KG1 (cell line): ENCODE data around the gene MAPK8IP1.
A peak's percentile ranks its signal among the peaks of the same experiment; 100 is the strongest.

Experiments
- DNase-seq: peaks from one replicate; lab custom pipeline; 2025; lab: John Stamatoyannopoulos, UW

Gene MAPK8IP1

DNA sequence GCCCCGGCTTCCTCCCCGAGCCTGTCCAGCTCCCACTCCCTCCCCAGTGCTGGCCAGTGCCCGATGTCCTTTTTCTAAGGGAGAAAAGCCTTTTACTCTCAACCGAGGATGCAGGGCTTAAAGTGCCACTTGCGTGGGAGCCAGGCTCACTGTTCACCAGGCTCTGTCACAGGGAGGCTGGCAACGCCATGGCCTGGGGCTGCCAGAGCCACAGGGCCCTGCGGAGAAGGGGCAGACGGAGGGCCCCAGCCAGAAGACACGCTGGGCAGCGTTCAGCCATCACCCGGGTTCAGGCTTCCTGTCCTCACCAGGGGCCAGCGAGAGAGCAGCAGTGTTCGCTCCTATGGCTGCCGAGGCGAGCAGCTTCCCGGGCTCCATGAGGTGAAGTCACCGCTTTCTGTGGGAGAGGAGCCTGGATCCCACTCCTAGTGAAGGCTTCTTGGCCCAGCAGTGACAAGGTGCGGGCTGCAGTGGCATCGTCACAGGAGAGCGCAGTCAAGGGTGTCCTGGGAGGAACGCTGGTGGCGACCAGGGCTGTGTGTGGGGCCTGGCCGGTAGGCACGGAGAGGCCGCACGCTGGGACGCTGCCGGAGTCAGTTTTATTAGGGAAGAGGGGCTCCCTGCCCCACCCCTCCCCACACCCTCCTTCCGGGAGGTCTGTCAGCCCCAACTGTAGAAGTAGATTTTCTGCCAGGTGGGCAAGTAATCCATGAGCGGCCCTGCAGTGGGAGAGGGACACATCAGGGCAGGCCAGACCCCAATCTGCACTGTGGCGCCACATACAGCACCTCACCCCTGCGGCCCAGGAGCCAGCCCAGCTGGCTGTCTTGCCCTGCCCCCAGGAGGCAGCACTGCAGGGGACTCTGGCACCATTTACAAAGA lies 24.4 kb downstream of the MAPK8IP1 start:
- no peak for DNase-seq

DNA sequence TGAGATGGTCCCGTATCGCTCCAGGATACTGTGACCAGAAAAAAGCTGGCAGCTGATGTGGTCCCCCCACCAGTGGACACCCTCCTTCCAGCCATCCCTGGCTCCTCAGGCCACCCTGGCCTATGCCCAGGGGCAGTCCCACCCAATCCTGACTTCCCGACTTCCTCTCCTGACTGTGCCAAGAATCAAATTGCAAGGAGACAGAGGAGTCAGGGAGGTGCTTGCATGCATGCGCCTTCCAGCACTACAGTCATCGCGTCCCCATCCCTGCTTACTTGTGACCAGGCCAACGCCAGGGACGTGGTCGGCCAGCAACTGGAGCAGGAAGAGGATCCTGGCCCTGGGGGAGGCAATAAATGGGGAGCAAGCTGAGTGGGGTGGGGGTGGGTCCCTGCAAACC lies 25.2 kb downstream of the MAPK8IP1 start:
- no peak for DNase-seq

DNA sequence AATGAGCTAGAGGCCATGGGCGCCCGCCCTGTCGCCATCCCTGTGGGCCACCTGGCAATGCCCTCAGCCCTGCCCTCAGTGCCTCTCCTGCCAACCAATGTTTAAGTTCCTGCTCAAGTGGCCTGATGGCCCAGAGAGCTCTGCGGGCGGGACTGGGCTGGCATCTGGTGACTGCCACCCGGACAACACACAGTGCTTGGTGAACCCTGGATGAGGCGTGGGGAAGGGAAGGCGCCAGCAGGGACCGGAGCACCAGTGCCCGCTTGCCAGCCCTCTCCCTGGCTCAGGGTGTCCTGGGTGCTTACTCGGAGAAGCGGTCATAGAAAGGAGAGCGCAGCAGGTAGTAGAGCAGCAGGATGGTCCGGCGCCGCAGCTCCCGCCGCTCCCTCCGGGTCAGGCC lies 28.1 kb downstream of the MAPK8IP1 start:
- DNase-seq, result no peak

DNA sequence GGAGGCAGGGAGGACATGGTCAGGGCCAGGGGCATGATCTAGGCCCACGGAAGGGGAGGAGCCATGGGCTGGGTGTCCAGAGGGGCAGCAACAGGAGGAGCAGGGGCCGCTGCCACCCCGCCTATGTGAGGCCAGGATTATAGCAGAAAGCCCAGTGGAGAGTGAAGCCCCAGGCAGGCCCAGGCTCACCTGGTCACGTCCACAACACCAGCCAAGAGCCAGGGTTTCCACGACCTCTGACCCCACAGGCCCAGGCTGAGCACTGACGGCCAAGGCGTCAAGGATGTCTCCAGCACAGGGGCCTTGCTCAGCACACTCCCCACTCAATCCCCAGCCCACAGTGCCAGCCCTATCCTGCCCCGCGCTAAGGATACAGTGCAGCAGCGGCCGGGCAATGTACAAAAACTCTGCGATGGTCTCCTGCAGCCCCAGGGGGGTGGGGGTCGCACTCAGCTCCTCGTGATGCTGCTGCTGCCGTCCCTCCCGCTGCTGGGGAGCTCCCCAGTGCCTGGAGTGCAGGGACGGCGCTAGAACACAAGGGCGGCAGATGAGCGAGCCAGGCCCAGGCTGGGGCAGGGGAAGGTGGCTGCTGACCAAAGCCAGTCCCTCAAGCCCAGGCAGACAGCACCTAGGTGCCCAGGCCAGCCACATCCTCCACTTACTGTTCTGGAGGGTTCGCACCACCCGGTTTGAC lies 28.6 kb downstream of the MAPK8IP1 start:
- DNase-seq, result no peak

DNA sequence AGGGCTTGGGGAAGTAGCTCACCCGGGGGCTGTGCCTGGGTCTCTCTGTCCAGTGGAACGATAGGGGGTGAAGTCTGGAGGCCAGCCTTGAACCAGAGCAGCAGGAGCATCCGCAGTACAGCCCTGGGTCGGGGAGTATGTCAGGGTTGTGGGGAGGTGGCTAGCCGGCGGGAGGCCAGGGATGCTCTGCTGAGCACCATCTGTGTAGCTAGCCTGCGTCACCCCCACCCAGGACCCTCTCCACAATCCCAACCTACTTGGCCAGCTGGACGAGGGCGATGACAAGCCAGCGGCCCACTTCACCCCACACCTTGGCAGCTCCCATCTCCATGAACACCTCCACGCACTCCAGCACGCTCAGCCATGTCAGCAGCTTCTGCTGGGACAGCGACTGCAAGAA lies 30.0 kb downstream of the MAPK8IP1 start:
- DNase-seq, result no peak

DNA sequence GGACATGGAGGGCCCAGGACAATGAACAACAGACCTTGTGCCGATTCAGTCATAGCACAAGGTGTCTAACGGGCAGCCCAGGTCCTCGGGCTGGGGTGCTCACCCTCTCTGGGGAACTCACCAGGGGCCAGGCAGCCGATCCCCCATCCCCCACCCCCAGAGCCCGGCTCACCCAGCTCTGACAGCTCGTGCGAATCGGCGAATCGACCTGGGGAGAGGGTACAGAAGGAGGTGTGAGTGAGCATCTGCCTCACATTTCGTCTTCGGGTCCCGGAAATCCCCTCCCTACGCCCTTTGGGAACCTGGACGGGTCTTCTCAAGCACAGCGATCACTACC lies 31.8 kb downstream of the MAPK8IP1 start:
- DNase-seq, result no peak

DNA sequence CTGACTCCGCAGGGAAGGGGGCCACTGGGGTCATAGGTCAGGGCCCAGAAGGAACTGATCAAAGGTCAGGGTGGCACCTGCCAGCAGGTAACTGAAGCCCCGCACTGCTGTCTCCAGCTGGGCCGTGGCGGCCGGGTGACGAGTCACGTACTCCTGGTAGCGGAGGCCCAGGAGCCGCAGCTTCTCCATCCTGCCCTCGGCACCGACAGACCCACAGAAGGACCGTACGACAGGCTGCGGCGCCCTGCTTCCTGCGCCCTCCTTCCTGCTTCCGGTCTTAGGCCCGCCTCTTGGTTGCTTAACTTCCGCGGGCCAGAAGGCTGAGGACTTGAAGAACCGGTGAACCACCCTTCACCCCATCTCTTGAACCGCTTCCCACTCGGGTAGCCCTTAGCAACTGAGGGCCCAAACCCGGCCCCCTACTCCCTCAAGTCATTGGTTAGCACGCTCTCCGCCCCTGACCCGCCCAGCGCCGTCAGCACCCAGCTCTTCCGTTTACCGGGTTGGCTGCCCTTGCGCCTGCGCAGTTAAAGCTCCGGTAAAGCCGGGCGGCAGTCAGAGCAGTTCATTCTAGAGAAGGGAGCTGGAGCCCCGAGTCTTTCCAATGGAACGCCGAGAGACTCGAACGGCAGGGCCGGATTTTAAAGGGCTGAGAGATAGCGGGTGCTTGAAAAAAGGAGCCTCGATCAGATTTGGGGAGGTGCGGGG lies 32.3 kb downstream of the MAPK8IP1 start, which contains the start of gene PEX16:
TSS of gene PEX16 (minus strand) at position 255 of the 708 bp plus-strand sequence. CDS start at position 189, 66 bp downstream.
- peak; percentile 87 for DNase-seq

DNA sequence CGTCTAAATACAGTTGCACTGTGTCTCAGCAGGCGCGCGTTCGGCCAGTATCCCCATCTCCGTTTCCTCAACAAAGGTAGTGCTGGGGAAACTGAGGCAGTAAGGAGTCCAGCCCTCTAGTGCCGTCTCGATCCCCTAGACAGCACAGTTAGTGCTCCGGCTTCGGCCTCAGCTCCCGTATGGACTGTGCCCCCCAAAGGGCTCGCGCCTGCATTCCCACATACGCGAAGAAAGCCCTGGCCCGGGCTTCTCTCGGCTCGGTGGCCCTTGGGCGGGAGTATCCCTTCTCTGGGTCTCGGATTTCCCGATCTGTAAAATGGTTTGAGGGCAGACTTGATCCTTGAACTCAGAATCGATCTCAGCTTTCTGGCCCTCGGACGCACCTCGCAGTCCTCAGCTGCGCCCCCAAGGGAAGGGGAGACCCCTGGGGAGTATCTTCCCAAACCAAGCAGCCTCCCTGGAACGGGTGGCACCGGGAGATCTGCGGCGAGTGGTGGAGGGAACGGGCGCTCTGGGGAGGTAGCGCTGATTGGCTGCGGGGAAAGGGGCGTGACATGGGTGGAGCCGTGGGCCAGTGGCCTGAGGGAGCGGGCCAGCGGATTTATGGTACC lies 33.0 kb downstream of the MAPK8IP1 start:
- DNase-seq, result peak; percentile 37

DNA sequence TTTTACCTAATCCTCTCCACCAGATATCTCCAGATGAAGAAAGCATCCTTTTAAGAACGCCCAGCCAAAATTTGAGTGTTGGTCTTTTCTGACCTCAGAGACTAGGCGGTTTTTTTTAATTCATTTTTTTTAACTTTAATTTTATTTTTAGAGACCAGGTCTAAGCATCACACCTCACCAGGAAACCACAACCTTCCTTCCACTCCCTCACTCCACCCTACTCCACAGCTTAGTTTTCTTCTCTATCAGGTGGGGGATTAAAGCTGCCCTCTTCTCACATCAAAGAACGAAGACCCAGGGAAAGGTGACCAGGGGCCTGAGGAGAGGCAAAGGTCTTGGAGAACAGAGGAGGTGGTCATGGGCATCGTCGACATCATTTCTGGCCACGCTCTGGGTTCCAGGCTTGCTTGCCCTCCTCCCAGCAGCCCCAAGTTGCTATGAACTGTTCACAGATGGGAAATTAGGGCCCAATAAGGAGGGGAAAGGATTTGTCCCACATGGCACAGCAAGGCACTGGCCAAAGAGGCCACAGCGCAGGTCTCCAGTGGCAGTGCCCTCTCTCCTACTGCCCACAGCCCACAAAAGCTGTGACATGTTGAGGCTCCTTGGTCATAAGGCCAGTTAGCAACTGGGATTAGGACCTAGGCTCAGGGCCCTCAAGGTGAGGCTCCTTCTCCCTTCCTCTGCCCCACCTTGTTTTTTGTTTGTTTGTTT lies 33.7 kb downstream of the MAPK8IP1 start:
- DNase-seq, result no peak

DNA sequence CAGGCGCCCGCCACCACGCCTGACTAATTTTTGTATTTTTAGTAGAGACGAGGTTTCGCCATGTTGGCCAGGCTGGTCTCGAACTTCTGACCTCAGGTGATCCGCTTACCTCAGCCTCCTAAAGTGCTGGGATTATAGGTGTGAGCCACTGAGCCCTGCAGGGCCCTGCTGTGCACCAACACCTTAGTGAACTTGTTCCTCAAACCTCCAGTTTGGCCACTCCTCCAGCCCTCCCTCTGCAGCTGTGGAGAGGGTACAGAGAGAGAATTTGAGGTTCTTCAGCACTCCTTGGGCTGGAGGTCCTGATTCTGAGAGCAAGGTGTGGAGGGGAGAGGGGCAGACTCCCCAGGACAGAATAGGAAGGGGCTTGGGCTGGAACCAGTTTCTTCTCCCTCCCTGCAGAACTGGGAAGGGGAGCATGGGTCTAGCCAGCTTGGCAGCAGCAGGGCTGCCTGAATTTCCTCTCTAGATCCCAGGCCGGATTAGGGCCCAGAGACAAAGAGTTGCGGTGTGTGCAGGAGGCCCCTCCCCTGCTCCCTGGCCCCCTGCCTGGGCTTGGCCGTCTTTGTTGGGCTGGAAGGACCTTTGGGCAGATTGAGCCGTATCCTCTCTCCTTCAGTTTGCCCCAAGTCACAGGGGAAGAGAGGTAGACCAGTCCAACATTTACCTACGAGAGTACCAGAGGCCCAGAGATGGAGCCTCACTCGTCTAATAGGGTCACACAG lies 34.5 kb downstream of the MAPK8IP1 start:
- DNase-seq, result no peak

DNA sequence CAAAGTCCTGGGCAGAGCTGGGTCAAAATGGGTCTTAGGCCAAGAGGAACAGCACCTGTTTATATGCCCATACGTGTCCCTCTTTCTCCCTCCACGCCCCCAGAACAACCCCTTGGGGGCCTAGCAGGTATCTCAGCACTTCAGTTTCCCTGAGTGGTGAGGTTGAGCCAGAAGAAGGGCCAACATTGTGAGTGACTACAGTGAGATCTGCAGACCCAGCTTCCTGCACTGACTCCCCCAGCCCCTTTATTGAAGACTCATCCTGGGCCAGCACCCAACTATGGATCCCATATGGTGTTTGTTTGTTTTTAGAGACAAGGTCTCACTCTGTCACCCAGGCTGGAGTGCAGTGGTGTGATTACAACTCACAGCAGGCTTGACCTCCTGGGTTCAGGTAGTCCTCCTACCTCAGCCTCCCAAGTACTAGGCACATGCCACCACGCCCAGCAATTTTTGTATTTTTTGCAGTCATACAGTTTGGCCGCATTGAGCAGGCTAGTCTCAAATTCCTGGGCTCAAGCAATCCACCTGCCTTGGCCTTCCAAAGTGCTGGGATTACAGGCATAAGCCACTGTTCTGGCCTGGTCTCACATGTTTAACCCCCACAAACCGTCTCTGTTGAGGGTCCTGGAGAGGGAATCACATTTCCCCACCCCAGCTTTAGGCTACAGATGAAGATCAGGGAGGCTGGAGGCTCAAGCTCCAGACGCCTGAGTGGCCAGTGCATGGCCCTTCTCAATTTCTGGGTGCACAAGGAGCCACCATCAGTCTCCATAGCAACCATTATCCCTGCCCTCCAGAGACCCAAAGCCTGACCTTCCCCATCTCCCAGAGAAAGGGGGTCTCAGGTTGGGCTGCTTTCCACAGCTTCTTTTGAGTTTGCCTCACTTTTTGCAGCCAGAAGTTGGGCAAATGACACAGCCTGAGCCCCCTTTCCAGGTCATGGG lies 35.4 kb downstream of the MAPK8IP1 start:
- no peak for DNase-seq

DNA sequence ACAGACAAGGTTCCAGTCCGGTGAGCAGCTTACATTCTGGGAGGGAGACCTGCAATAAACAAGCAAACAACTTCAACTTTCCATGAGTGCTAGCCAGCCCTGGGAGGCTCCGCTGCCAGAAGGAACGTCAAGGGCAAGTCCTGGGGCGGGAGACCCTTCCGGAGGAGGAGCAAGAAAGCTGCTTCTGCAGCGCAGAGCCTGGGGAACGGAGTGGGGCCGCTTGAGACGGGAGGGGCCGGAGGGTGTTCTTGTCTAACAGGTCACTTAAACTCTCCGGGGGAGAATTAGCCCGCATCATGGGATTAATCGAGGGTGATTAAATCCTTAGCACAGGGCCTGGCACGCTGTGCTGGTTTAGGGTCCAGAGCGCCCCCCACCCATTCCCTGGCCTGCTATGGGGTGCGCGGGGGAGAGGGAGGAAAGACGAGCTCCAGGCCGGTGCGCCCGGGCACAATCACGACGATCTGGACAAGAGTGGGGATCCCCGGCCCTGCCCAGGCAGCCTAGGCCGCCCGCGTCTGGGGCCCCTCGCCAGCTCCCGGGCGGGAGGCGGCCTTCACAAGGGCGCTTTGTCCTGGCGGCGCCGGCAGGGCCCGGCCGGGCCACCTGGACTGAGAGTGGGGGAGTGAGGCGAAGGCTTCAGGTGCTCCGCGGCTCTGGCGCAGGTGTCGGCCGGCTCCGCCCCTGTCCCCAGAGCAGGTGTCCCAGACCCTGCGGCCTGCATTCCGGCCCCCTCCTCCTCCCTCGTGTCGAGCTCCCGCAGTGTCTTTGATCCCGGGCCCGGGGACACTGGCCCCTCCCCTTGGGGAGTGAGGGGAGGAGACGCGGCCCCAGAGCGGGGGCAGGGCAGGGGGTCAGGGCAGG lies 36.3 kb downstream of the MAPK8IP1 start:
- DNase-seq, result no peak

DNA sequence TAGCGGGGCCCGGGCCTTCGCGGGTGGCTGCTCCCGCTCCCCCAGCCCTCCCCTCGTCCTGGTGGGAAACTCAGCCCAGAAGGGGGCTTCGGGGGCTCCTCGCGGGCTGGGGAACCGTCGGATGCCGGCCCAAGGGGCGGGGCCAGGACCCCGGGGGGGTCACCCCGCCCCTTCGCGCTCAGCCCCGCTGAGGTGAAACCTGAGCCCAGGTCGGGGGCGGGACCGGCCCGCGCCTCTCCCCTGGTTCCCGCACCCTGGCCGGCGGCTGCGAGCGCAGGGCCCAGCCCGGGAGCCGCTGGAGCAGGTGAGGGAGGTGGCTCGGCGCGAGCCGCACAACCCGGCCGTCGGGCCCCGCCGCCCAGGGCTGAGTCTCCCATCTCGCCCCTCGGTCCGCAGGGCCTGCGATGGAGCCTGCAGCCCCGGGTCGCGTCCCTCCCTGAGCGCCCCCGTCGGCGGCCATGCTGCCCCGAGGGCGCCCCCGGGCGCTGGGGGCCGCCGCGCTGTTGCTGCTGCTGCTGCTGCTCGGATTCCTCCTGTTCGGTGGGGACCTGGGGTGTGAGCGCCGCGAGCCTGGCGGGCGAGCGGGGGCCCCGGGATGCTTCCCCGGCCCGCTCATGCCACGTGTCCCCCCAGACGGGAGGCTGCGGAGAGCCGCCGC lies 37.1 kb downstream of the MAPK8IP1 start, which contains the start of gene LARGE2:
TSS of gene LARGE2 (plus strand) at position 232 of the 658 bp plus-strand sequence. CDS start at position 459, 227 bp downstream.
- no peak for DNase-seq

DNA sequence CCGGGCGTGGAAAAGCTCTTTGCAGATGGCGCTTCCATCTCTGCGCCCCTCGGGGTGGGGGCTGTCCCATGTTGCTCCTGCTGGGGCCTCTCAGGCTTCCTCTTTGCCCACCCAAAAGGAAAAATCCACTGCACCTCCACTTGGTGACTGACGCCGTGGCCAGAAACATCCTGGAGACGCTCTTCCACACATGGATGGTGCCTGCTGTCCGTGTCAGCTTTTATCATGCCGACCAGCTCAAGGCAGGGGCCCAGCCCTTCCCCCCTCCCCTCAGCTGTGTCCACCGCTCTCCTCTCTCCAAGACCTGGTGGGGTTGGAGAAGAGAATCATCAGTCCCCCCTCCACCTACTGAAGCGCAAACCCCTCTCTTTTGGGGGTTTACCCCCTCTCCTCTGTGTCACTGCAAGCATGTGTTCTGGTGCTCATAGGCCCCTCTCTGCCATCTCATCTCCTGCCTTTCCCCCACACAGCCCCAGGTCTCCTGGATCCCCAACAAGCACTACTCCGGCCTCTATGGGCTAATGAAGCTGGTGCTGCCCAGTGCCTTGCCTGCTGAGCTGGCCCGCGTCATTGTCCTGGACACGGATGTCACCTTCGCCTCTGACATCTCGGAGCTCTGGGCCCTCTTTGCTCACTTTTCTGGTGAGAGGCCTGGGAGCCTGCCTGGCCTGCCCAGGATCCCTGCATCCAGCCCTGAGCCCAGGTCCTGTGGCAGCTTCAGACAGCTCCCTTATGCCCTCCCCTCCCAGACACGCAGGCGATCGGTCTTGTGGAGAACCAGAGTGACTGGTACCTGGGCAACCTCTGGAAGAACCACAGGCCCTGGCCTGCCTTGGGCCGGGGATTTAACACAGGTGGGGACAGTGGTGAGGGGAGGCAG lies 38.8 kb downstream of the MAPK8IP1 start:
- DNase-seq, result no peak

DNA sequence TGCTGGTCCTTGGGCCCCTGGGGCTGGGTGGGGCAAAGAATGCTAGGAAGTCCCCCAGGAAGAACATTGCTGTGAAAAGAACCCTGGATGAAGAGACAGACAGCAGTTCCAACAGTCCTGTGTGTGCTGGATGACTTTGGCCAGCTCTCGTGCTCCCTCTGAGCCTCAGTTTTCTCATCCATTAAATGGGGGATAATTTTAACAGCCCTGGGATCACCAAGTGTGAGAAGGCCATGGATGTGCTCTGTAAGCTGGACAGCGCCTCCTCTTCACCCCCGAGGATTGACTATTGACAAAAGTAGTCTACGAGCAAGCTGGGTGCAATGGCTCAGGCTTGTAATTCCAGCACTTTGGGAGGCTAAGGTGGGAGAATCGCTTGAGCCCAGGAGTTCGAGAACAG lies 39.5 kb downstream of the MAPK8IP1 start:
- DNase-seq, result no peak

DNA sequence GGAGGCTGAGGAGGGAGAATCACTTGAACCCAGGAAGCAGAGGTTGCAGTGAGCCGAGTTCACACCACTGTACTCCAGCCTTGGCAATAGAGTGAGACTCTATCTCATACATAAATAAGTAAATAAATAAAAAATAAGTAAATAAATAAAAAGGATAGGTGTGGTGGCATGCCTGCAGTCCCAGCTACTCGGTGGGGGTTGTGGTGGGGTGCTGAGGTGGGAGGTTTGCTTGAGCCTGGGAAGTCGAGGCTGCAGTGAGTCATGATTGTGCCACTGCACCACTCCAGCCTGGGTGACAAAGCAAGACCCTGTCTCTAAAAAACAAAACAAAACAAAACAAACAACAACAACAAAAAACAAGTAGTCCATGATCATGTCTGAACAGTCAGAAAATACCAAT lies 40.1 kb downstream of the MAPK8IP1 start:
- DNase-seq, result no peak

DNA sequence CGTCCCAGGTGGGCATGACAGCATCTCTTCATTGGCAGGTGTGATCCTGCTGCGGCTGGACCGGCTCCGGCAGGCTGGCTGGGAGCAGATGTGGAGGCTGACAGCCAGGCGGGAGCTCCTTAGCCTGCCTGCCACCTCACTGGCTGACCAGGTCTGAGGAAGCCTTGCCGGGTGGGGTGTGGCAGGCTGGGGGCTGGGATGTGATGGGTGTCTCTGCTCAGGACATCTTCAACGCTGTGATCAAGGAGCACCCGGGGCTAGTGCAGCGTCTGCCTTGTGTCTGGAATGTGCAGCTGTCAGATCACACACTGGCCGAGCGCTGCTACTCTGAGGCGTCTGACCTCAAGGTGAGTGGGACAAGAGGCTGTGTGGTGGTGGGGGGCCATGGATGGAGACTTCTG lies 40.5 kb downstream of the MAPK8IP1 start:
- DNase-seq, result no peak
